Endothelial cell of umbilical vein (primary cell): Measurements from ENCODE around the gene ADIPOR2.

Source experiments
- EZH2 ChIP-seq: IDR thresholded peaks from 2 replicates; pipeline ENCODE4 v1.6.1; 2012; ENCODE audit warnings: borderline replicate concordance, low read depth, mild to moderate bottlenecking, moderate library complexity, low read length, inconsistent platforms; ENCODE audit not compliant: severe bottlenecking
- FOS ChIP-seq: IDR thresholded peaks from 2 replicates; pipeline ENCODE4 v1.6.1; 2011; ENCODE audit warnings: mild to moderate bottlenecking, low read length, moderate library complexity, borderline replicate concordance; ENCODE audit not compliant: insufficient read depth
- JUN ChIP-seq: IDR thresholded peaks from 2 replicates; pipeline ENCODE4 v1.6.1; 2011; ENCODE audit warnings: borderline replicate concordance, low read depth; ENCODE audit not compliant: insufficient read length, insufficient read depth
- MYC ChIP-seq: IDR thresholded peaks from one replicate; pipeline ENCODE4 v1.6.1; 2011; ENCODE audit warnings: mild to moderate bottlenecking, low read depth, low read length
- POLR2A ChIP-seq: IDR thresholded peaks from 2 replicates; pipeline ENCODE4 v1.6.1; 2012; ENCODE audit warnings: low read depth, mild to moderate bottlenecking, control low read depth, low read length
- POLR2AphosphoS5 ChIP-seq: IDR thresholded peaks from 2 replicates; pipeline ENCODE4 v1.6.1; 2012; ENCODE audit warnings: low read depth, mild to moderate bottlenecking, control low read depth, low read length, moderate library complexity; ENCODE audit not compliant: insufficient read depth
- TF ChIP-seq, protein P1 (sequence below), 2 donors: IDR thresholded peaks; 1 replicate in 1 of 2; 2 replicates in 1 of 2; pipeline ENCODE4 v1.5.1; 2011; ENCODE audit warnings: low read length in 2 of 2, mild to moderate bottlenecking in 2 of 2, moderate library complexity in 2 of 2, control low read depth in 1 of 2, inconsistent platforms in 1 of 2, low read depth in 1 of 2; ENCODE audit not compliant: insufficient read depth in 1 of 2; ENCODE audit errors: extremely low read depth in 1 of 2
- TF ChIP-seq, protein P2 (sequence below): IDR thresholded peaks from 2 replicates; pipeline ENCODE4 v1.6.1; 2011; ENCODE audit not compliant: insufficient read depth, insufficient read length

DNA sequence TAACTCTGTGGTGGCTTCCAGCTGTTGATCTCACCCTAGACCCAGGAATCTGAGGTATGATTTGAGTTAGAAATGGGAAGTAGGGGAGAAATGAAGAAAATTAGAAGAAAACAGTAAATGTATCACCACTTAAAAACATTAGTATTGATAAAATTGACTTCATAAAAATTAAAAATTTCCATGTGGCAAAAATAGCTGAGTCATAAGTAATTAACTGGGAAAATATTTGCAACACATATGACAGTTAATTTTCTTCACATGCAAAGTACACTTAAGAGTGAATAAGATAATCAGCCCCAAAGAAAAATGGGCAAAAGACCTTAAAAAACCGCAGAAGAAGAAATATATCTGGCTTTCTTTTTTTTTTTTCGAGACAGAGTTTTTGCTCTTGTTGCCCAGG, 25.5 kb upstream of the ADIPOR2 start:
- TF ChIP-seq, protein P1, sequence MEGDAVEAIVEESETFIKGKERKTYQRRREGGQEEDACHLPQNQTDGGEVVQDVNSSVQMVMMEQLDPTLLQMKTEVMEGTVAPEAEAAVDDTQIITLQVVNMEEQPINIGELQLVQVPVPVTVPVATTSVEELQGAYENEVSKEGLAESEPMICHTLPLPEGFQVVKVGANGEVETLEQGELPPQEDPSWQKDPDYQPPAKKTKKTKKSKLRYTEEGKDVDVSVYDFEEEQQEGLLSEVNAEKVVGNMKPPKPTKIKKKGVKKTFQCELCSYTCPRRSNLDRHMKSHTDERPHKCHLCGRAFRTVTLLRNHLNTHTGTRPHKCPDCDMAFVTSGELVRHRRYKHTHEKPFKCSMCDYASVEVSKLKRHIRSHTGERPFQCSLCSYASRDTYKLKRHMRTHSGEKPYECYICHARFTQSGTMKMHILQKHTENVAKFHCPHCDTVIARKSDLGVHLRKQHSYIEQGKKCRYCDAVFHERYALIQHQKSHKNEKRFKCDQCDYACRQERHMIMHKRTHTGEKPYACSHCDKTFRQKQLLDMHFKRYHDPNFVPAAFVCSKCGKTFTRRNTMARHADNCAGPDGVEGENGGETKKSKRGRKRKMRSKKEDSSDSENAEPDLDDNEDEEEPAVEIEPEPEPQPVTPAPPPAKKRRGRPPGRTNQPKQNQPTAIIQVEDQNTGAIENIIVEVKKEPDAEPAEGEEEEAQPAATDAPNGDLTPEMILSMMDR (IDR thresholded peaks at IDR 0.05; ENCODE audit: extremely low read depth in 1 of 2, insufficient read depth in 1 of 2, low read depth in 1 of 2, low read length in 2 of 2) = no peak
- TF ChIP-seq POLR2A = no peak
- TF ChIP-seq POLR2AphosphoS5 = no peak
- no peak for TF ChIP-seq EZH2
- TF ChIP-seq MYC = no peak
- no peak for TF ChIP-seq FOS
- TF ChIP-seq, protein P2, sequence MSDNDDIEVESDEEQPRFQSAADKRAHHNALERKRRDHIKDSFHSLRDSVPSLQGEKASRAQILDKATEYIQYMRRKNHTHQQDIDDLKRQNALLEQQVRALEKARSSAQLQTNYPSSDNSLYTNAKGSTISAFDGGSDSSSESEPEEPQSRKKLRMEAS = no peak
- TF ChIP-seq JUN = no peak
